SH-SY5Y (cell line): ENCODE results near the gene HSD3B7.

Experiments
- GATA2 ChIP-seq: IDR thresholded peaks from 2 replicates; pipeline ENCODE4 v1.6.1; 2011; ENCODE audit warnings: mild to moderate bottlenecking, low read depth, low read length
- GATA3 ChIP-seq: IDR thresholded peaks from 2 replicates; pipeline ENCODE4 v1.6.1; 2011; ENCODE audit warnings: low read depth, mild to moderate bottlenecking, low read length, moderate library complexity

GRCh38 chr16:30990105-30990504 lies 5.1 kb downstream of the HSD3B7 start:
- TF ChIP-seq GATA3 (no peak), GATA2 (no peak)
